H1 (cell line): Measurements from ENCODE around the gene MSANTD2. TPM values are rescaled to one million over a fixed set of nuclear protein-coding genes. Genes with fewer than 3 reads are reported as not detected.

Experiments
- CTCF ChIA-PET: fragments of 300-600 bp; sonication (Branson Sonifier 250); formaldehyde crosslinking; loops from one replicate; lab custom pipeline; 2021; ENCODE audit not compliant: partially characterized antibody; lab: Charles Lee
- POLR2A ChIA-PET: fragments of 300-600 bp; sonication (Branson Sonifier 250); formaldehyde crosslinking; loops from one replicate; lab custom pipeline; 2021; ENCODE audit warnings: inconsistent platforms; ENCODE audit not compliant: partially characterized antibody; lab: Charles Lee
- DNase-seq, 2 experiments: peaks; one replicate each; pipeline versions ENCODE4 v3.0.0 to v3.0.0-alpha.2; 2010 to 2022; ENCODE audit warnings: low spot score in 2 of 2, low read depth in 1 of 2, mixed read lengths in 1 of 2
- FAIRE-seq: peaks from 2 replicates; lab custom pipeline; 2011; peaks lifted over from hg19 to GRCh38; lab: Jason Lieb, UNC
- H2AFZ ChIP-seq: 2 replicates; pipeline ENCODE4 v1.8.1; 2012; ENCODE audit warnings: low read length, inconsistent platforms
- H2AK5ac ChIP-seq: 2 replicates; pipeline ENCODE4 v1.6.1; 2013; ENCODE audit warnings: low read depth, low read length
- H2BK120ac ChIP-seq: replicated peaks from 2 replicates; pipeline ENCODE3; 2013; ENCODE audit warnings: low read depth, low read length, inconsistent platforms
- H2BK12ac ChIP-seq: 2 replicates; pipeline ENCODE4 v1.6.1; 2013; ENCODE audit warnings: low read depth, low read length
- H2BK15ac ChIP-seq: 2 replicates; pipeline ENCODE4 v1.6.1; 2013; ENCODE audit warnings: low read length
- H2BK20ac ChIP-seq: 2 replicates; pipeline ENCODE4 v1.6.1; 2013; ENCODE audit warnings: low read length
- H2BK5ac ChIP-seq: 2 replicates; pipeline ENCODE4 v1.6.1; 2013; ENCODE audit warnings: low read depth, low read length
- H3K14ac ChIP-seq: 2 replicates; pipeline ENCODE4 v1.6.1; 2013; ENCODE audit warnings: inconsistent platforms; ENCODE audit not compliant: insufficient read length
- H3K18ac ChIP-seq: 2 replicates; pipeline ENCODE4 v1.6.1; 2013; ENCODE audit warnings: low read length; ENCODE audit errors: extremely low read depth
- H3K23ac ChIP-seq: 2 replicates; pipeline ENCODE4 v1.6.1; 2013; ENCODE audit warnings: inconsistent platforms; ENCODE audit not compliant: insufficient read length
- H3K23me2 ChIP-seq: 2 replicates; pipeline ENCODE4 v1.6.1; 2013; ENCODE audit warnings: low read depth, low read length
- H3K27ac ChIP-seq: 2 replicates; pipeline ENCODE4 v1.6.1; 2011; ENCODE audit warnings: low read depth, low read length, inconsistent platforms
- H3K27me3 ChIP-seq, 4 experiments: replicated peaks in 1 of 4; 1 replicate in 1 of 4; 2 replicates in 3 of 4; pipeline versions ENCODE4 v1.6.1 to v1.8.1; 2011 to 2013; ENCODE audit warnings: low read length in 3 of 4, mild to moderate bottlenecking in 3 of 4, inconsistent platforms in 2 of 4, mixed read lengths in 2 of 4, moderate library complexity in 1 of 4; ENCODE audit not compliant: control insufficient read depth in 3 of 4, insufficient read depth in 3 of 4; ENCODE audit errors: extremely low read depth in 1 of 4
- H3K36me3 ChIP-seq, 4 experiments: 2 replicates each; pipeline versions ENCODE4 v1.6.1 to v1.8.1; 2011 to 2013; ENCODE audit warnings: mild to moderate bottlenecking in 4 of 4, low read length in 3 of 4, moderate library complexity in 2 of 4, control low read depth in 1 of 4, inconsistent platforms in 1 of 4; ENCODE audit not compliant: insufficient read depth in 4 of 4, control insufficient read depth in 2 of 4
- H3K4ac ChIP-seq: replicated peaks from 2 replicates; pipeline ENCODE3; 2013; ENCODE audit warnings: low read length, low read depth, mixed read lengths, inconsistent platforms; ENCODE audit not compliant: insufficient read length
- H3K4me1 ChIP-seq, 4 experiments: replicated peaks in 1 of 4; 1 replicate in 1 of 4; 2 replicates in 3 of 4; pipeline versions ENCODE4 v1.6.1 to v1.8.1; 2011 to 2013; ENCODE audit warnings: low read length in 3 of 4, inconsistent platforms in 2 of 4, mixed read lengths in 1 of 4; ENCODE audit not compliant: insufficient read depth in 4 of 4, control insufficient read depth in 3 of 4
- H3K4me2 ChIP-seq, 2 experiments: 2 replicates each; pipeline versions ENCODE4 v1.6.1 to v1.8.1; 2011 to 2013; ENCODE audit warnings: low read depth in 2 of 2, low read length in 2 of 2, control low read depth in 1 of 2, inconsistent platforms in 1 of 2, mild to moderate bottlenecking in 1 of 2; ENCODE audit not compliant: insufficient read depth in 1 of 2
- H3K4me3 ChIP-seq, 4 experiments: fragments of 200-600, 300-600 bp in 1 of 4; sonication (generic), shearing (Covaris generic), sonication (Bioruptor Twin) in 1 of 4; 2 replicates each; pipeline versions ENCODE4 v1.5.1 to v1.8.1; 2011 to 2016; ENCODE audit warnings: low read length in 4 of 4, low read depth in 3 of 4, control low read depth in 2 of 4, inconsistent platforms in 2 of 4, mild to moderate bottlenecking in 2 of 4, mixed read lengths in 1 of 4, moderate library complexity in 1 of 4; ENCODE audit not compliant: insufficient read depth in 2 of 4; ENCODE audit errors: extremely low read depth in 1 of 4
- H3K56ac ChIP-seq: replicated peaks from 2 replicates; pipeline ENCODE3; 2013; ENCODE audit warnings: low read depth, mild to moderate bottlenecking, mixed read lengths, low read length, inconsistent platforms; ENCODE audit not compliant: insufficient read length
- H3K79me1 ChIP-seq: 2 replicates; pipeline ENCODE4 v1.6.1; 2013; ENCODE audit warnings: low read depth, low read length, control low read depth
- H3K79me2 ChIP-seq, 2 experiments: 2 replicates each; pipeline versions ENCODE4 v1.6.1 to v1.8.1; 2012 to 2013; ENCODE audit warnings: low read length in 2 of 2, mild to moderate bottlenecking in 2 of 2, inconsistent platforms in 1 of 2; ENCODE audit not compliant: insufficient read depth in 2 of 2, control insufficient read depth in 1 of 2
- H3K9ac ChIP-seq, 4 experiments: replicated peaks in 1 of 4; 1 replicate in 1 of 4; 2 replicates in 3 of 4; pipeline versions ENCODE4 v1.6.1 to v1.8.1; 2011 to 2013; ENCODE audit warnings: low read depth in 3 of 4, low read length in 3 of 4, control low read depth in 2 of 4, mild to moderate bottlenecking in 2 of 4, moderate library complexity in 2 of 4, inconsistent platforms in 1 of 4; ENCODE audit errors: extremely low read depth in 1 of 4
- H3K9me3 ChIP-seq, 2 experiments: 2 replicates each; pipeline versions ENCODE4 v1.6.1 to v1.8.1; 2012 to 2013; ENCODE audit warnings: mild to moderate bottlenecking in 2 of 2, moderate library complexity in 2 of 2, control low read depth in 1 of 2, inconsistent platforms in 1 of 2, low read depth in 1 of 2, low read length in 1 of 2, mixed read lengths in 1 of 2; ENCODE audit not compliant: insufficient read depth in 2 of 2
- H4K20me1 ChIP-seq, 2 experiments: replicated peaks in 1 of 2; 2 replicates each; pipeline versions ENCODE3 to v1.8.1; 2011 to 2013; ENCODE audit warnings: inconsistent platforms in 2 of 2, low read length in 2 of 2, mild to moderate bottlenecking in 1 of 2; ENCODE audit not compliant: insufficient read depth in 2 of 2, control insufficient read depth in 1 of 2
- H4K5ac ChIP-seq: 2 replicates; pipeline ENCODE4 v1.6.1; 2013; ENCODE audit warnings: low read length, low read depth, mixed read lengths, inconsistent platforms; ENCODE audit not compliant: insufficient read length
- H4K8ac ChIP-seq: 2 replicates; pipeline ENCODE4 v1.8.0; 2013; ENCODE audit warnings: mild to moderate bottlenecking, moderate library complexity, low read length, inconsistent platforms; ENCODE audit not compliant: insufficient read depth; ENCODE audit errors: extremely low read depth
- H4K91ac ChIP-seq: replicated peaks from 2 replicates; pipeline ENCODE3; 2013; ENCODE audit warnings: low read length, mixed read lengths, inconsistent platforms; ENCODE audit not compliant: insufficient read length
- CHD2 ChIP-seq: IDR thresholded peaks from 2 replicates; pipeline ENCODE4 v1.6.1; 2012; ENCODE audit warnings: low read length, improper control_type of control experiment
- EZH2 ChIP-seq: fragments of 200-600 bp; sonication (generic); IDR thresholded peaks from 2 replicates; pipeline ENCODE4 v1.7.1; 2012; ENCODE audit warnings: low read depth, mild to moderate bottlenecking, moderate library complexity, low read length, inconsistent platforms; ENCODE audit not compliant: severe bottlenecking
- KDM4A ChIP-seq: IDR thresholded peaks from one replicate; pipeline ENCODE4 v1.7.1; 2012; ENCODE audit warnings: low read depth, mild to moderate bottlenecking, moderate library complexity, low read length, inconsistent platforms; ENCODE audit not compliant: severe bottlenecking
- SRF ChIP-seq: IDR thresholded peaks from 2 replicates; pipeline ENCODE4 v1.6.1; 2011; ENCODE audit warnings: mild to moderate bottlenecking, low read depth, low read length, moderate library complexity
- SUZ12 ChIP-seq: fragments of 200-600 bp; sonication (generic); IDR thresholded peaks from 2 replicates; pipeline ENCODE4 v1.6.1; 2012; ENCODE audit warnings: mild to moderate bottlenecking, inconsistent platforms, low read length, moderate library complexity, mixed read lengths
- WGBS, 2 experiments: shearing (Covaris generic) in 1 of 2; methylation state at CpG; one replicate each; pipeline versions ENCODE4 v1.1.6 to v1.1.7; 2013 to 2015; ENCODE audit warnings: low lambda C conversion rate in 2 of 2, mixed read lengths in 2 of 2, inconsistent platforms in 1 of 2, low coverage in 1 of 2, missing lambda C conversion rate in 1 of 2; ENCODE audit not compliant: insufficient replicate concordance in 2 of 2, insufficient coverage in 1 of 2, insufficient read length in 1 of 2; ENCODE audit errors: extremely low coverage in 1 of 2, missing lambda C conversion rate in 1 of 2; 5-methylcytosine and 5-hydroxymethylcytosine counted together
- polyA plus RNA-seq, 7 experiments: library from polyadenylated mRNA; depleted of rRNA in 3 of 7; stranded (reverse) in 5 of 7; unstranded in 2 of 7; fragments of >200 nt in 5 of 7; fragments of 200-250 nt in 2 of 7; gene quantifications; 1 replicate in 5 of 7; 2 replicates in 1 of 7; 4 replicates in 1 of 7; pipeline versions ENCODE4 v1.2.1 to v1.2.3, GENCODE V29; 2011 to 2013; ENCODE audit warnings: missing spikeins in 2 of 7, mixed read lengths in 2 of 7
- total RNA-seq: library from RNA; stranded (reverse); fragmentation: NEBNext Ultra II Directional; extraction: Animal tissue kit (Norgen Biotek cat#: 25700); gene quantifications from 2 replicates; pipeline ENCODE4 v1.2.1, GENCODE V29; 2021

The MSANTD2 gene
- total and polyA plus RNA-seq, 2 of the 8 experiments (the other 6 are each of a cell fraction or from before 2014, with no cell fraction given), result 8.2 to 15.9 TPM

DNA sequence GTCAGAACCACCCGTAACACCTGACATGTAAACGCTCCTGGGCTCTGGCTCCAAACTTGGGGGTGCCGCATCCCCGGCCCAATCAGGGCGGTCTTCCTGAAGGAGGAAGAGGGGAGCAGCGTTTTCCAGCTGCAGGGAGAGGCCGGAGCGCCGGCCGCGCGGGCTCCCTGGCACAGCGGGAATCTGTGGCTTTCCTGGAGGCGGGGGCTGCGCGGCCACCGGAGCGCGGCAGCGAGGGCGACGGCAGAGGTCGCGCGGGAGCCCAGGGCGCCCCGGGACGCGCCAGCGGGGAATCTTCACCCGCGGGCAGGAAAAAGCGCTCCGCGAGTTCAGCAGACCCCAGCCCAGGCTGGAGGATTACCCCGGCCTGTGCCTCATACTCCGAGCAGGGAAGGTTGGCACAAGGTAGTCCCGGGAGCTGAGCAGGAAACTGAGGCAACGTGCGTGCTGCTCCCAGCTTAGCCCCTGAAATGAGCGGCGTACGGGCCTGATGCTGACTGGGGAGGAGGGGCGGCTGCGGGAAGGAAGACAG, 37.5 kb downstream of the MSANTD2 start:
- Histone ChIP-seq H3K4me2 (peak overlapping the region; percentile 80 to 99), H3K4me1 (peaks cover 0 to 34% (median 23%) of the 10 kb centered on the region in 4 experiments; a peak in 6 of 7 replicates), H3K23ac (no peak overlapping the region), H2BK15ac (no peak overlapping the region), H2AFZ (no peak overlapping the region), H3K79me2 (no peaks in the 10 kb centered on the region), H3K18ac (no peak overlapping the region), H2BK5ac (no peak overlapping the region), H4K91ac (no peak overlapping the region), H3K23me2 (peaks cover 17% of the 10 kb centered on the region; the same call in 1 of the 2 replicates), H3K27ac (no peak overlapping the region), H3K27me3 (peaks cover 41 to 57% (median 52%) of the 10 kb centered on the region in 4 experiments), H2BK120ac (no peak overlapping the region), H3K79me1 (no peaks in the 10 kb centered on the region), H3K4ac (no peak overlapping the region), H3K9ac (no peak overlapping the region), H4K8ac (peak overlapping the region; percentile 4; the same call in 1 of the 2 replicates), H2BK20ac (no peak overlapping the region), H4K20me1 (peaks cover 18 to 28% of the 10 kb centered on the region in 2 experiments), H3K4me3 (peak overlapping the region; percentile 20 to 67 (median 52); a peak in 7 of 8 replicates), H3K36me3 (peaks cover 2 to 12% (median 8%) of the 10 kb centered on the region in 4 experiments; a peak in 4 of 8 replicates), H3K9me3 (no peaks in the 10 kb centered on the region), H2BK12ac (0 out of 2 replicates have a peak overlapping the region, but pooled peaks have one; percentile 68), H3K56ac (no peak overlapping the region), H4K5ac (no peak overlapping the region), H2AK5ac (no peak overlapping the region), H3K14ac (no peak overlapping the region)
- FAIRE-seq (no peak), DNase-seq (no peak)
- TF ChIP-seq CHD2 (no peak), EZH2 (peak; percentile 24), SRF (no peak), KDM4A (peak; percentile 46), SUZ12 (peak; percentile 63)
- 3% methylated on average over 34 of the region's 45 CpGs; no CpG with 5 or more reads in 1 of the 2 experiments for WGBS, 2 experiments
- ChIA-PET CTCF (interaction anchor here (0.6 to 28.0 kb wide), 31 partner anchors 12 to 1277 kb away, joined by 3 to 382 read pairs (median 9); partner anchors contain the start of genes NRGN, ROBO3, SIAE and SPA17), POLR2A (interaction anchor here (1.0 to 4.2 kb wide), 7 partner anchors 10 to 119 kb away, joined by 4 to 26 read pairs (median 7); partner anchors contain the start of genes MSANTD2 and VSIG2)
